Trophoblast cell (in vitro differentiated cells and primary cell): ENCODE results near the gene DCUN1D1.

Source experiments
- DNase-seq, 2 donors: peaks; one replicate each; pipeline ENCODE4 v3.0.0-alpha.2; 2016
- H2AFZ ChIP-seq: 2 replicates; pipeline ENCODE4 v1.6.1; 2013; ENCODE audit warnings: low read length, moderate library complexity, mild to moderate bottlenecking; ENCODE audit not compliant: insufficient read depth, poor library complexity
- H2AK5ac ChIP-seq: 2 replicates; pipeline ENCODE4 v1.6.1; 2013; ENCODE audit warnings: mild to moderate bottlenecking, low read length
- H2BK120ac ChIP-seq: 2 replicates; pipeline ENCODE4 v1.6.1; 2013; ENCODE audit warnings: low read length, mild to moderate bottlenecking, moderate library complexity; ENCODE audit not compliant: insufficient read depth, poor library complexity
- H2BK12ac ChIP-seq: 2 replicates; pipeline ENCODE4 v1.6.1; 2013; ENCODE audit warnings: mild to moderate bottlenecking, low read length, moderate library complexity
- H2BK5ac ChIP-seq: 2 replicates; pipeline ENCODE4 v1.6.1; 2013; ENCODE audit warnings: low read length, low read depth, moderate library complexity, mild to moderate bottlenecking; ENCODE audit not compliant: poor library complexity
- H3K14ac ChIP-seq: 2 replicates; pipeline ENCODE4 v1.6.1; 2013; ENCODE audit warnings: mild to moderate bottlenecking, low read length
- H3K18ac ChIP-seq: 2 replicates; pipeline ENCODE4 v1.6.1; 2013; ENCODE audit warnings: mild to moderate bottlenecking, low read length
- H3K23ac ChIP-seq: 2 replicates; pipeline ENCODE4 v1.6.1; 2013; ENCODE audit warnings: low read length
- H3K27ac ChIP-seq: 2 replicates; pipeline ENCODE4 v1.5.1; 2013; ENCODE audit warnings: low read depth, mild to moderate bottlenecking, inconsistent platforms, low read length, moderate library complexity
- H3K27me3 ChIP-seq: 2 replicates; pipeline ENCODE4 v1.6.1; 2013; ENCODE audit warnings: inconsistent platforms, mild to moderate bottlenecking, low read length, moderate library complexity; ENCODE audit not compliant: insufficient read depth
- H3K36me3 ChIP-seq, 2 experiments: 1 replicate in 1 of 2; 2 replicates in 1 of 2; pipeline ENCODE4 v1.6.1; 2013; ENCODE audit warnings: low read length in 2 of 2, mild to moderate bottlenecking in 2 of 2, moderate library complexity in 1 of 2; ENCODE audit not compliant: insufficient read depth in 2 of 2, control insufficient read depth in 1 of 2
- H3K4ac ChIP-seq: 2 replicates; pipeline ENCODE4 v1.6.1; 2013; ENCODE audit warnings: low read depth, mild to moderate bottlenecking, low read length, moderate library complexity
- H3K4me1 ChIP-seq, 2 experiments: 1 replicate in 1 of 2; 2 replicates in 1 of 2; pipeline ENCODE4 v1.6.1; 2013; ENCODE audit warnings: low read length in 2 of 2, mild to moderate bottlenecking in 2 of 2, moderate library complexity in 1 of 2; ENCODE audit not compliant: insufficient read depth in 2 of 2, control insufficient read depth in 1 of 2
- H3K4me2 ChIP-seq: 2 replicates; pipeline ENCODE4 v1.6.1; 2013; ENCODE audit warnings: inconsistent platforms, mild to moderate bottlenecking, low read length, moderate library complexity
- H3K4me3 ChIP-seq: 2 replicates; pipeline ENCODE4 v1.5.1; 2013; ENCODE audit warnings: mild to moderate bottlenecking, low read depth, low read length, inconsistent platforms
- H3K79me1 ChIP-seq: one replicate; pipeline ENCODE4 v1.6.1; 2013; ENCODE audit warnings: low read length
- H3K79me2 ChIP-seq: 2 replicates; pipeline ENCODE4 v1.6.1; 2013; ENCODE audit warnings: low read length, mild to moderate bottlenecking; ENCODE audit not compliant: control insufficient read depth, insufficient read depth, poor library complexity
- H3K9ac ChIP-seq: 2 replicates; pipeline ENCODE4 v1.6.1; 2013; ENCODE audit warnings: mild to moderate bottlenecking, low read length
- H3K9me3 ChIP-seq: 2 replicates; pipeline ENCODE4 v1.6.1; 2013; ENCODE audit warnings: low read depth, mild to moderate bottlenecking, control low read depth, inconsistent platforms, low read length; ENCODE audit not compliant: insufficient read depth
- H4K12ac ChIP-seq: 2 replicates; pipeline ENCODE4 v1.6.1; 2013; ENCODE audit warnings: low read depth, mild to moderate bottlenecking, low read length, moderate library complexity
- H4K8ac ChIP-seq: 2 replicates; pipeline ENCODE4 v1.6.1; 2013; ENCODE audit warnings: low read depth, mild to moderate bottlenecking, low read length, moderate library complexity
- H4K91ac ChIP-seq: one replicate; pipeline ENCODE4 v1.6.1; 2013; ENCODE audit warnings: low read depth, mild to moderate bottlenecking, low read length, moderate library complexity
- WGBS: extraction: QIAGEN DNeasy Blood & Tissue Kit; methylation state at CpG from one replicate; pipeline ENCODE4 v1.1.7; 2013; ENCODE audit warnings: missing lambda C conversion rate; ENCODE audit not compliant: insufficient read length, insufficient coverage; ENCODE audit errors: extremely low coverage; 5-methylcytosine and 5-hydroxymethylcytosine counted together

The DCUN1D1 gene

DNA sequence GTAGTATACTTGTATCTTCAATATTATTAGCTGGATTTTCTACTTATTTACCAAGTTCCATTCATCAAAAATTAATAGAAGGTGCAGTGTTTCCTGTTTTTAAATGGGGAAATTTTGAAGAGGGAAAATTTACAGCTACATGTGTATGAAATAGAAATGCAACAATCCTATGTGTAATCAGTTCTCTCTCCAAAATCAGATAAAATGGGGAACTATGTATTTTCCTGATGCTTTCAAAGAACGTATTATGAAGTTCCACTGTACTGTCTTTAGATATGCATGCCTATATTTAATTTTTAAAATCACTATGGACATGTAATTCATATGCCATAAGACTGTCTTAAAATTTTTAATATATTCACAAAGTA is 43.4 kb downstream of the DCUN1D1 start:
- Histone ChIP-seq H4K8ac (no peak overlapping the region), H3K27me3 (no peaks in the 10 kb centered on the region), H3K4me2 (no peak overlapping the region), H3K4me1 (no peaks in the 10 kb centered on the region), H3K79me2 (no peaks in the 10 kb centered on the region), H3K79me1 (no peaks in the 10 kb centered on the region), H3K14ac (no peak overlapping the region), H4K12ac (no peak overlapping the region), H3K23ac (no peak overlapping the region), H4K91ac (no peak overlapping the region), H2AK5ac (no peak overlapping the region), H3K4ac (no peak overlapping the region), H3K36me3 (no peaks in the 10 kb centered on the region), H3K9ac (no peak overlapping the region), H2AFZ (no peak overlapping the region), H2BK12ac (no peak overlapping the region), H3K18ac (no peak overlapping the region), H3K9me3 (no peaks in the 10 kb centered on the region), H2BK120ac (no peak overlapping the region), H3K4me3 (no peak overlapping the region), H3K27ac (no peak overlapping the region), H2BK5ac (no peak overlapping the region)
- WGBS = no CpG with 5 or more reads among the region's 1 CpG
- no peak for DNase-seq

DNA sequence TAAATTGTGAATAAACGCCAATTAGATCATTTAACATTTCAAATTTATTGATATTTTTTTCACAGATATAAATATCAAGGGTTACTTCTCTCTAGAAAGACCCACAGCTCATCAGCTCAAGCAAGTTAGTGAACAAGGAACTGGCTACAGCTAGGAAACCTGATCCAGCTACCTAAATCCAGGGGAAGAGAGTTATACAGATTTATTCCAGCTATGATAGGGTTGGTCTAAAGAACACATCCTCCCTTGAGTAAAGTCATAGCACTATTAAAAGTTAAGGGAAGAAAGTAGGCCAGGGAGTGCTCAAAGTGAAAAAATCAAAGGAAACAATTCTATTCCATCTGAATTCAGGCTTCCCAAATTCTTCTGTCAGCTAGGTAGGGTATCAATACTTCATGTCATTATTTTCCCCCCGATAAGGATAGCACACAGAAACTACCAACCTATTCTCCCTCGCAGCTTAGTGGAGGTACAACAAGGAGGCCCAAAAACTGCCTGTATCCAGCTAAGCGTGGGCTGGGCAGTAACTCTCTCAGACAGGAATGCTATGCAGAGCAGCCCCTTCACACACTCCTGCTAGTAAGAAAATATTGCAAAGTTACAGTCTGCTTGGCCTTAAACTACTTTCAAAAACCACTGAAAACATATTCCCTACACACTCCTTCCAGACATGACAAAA is 44.0 kb downstream of the DCUN1D1 start:
- Histone ChIP-seq H3K9ac (no peak overlapping the region), H3K79me2 (no peaks in the 10 kb centered on the region), H3K79me1 (no peaks in the 10 kb centered on the region), H3K4me1 (no peaks in the 10 kb centered on the region), H3K23ac (no peak overlapping the region), H3K14ac (no peak overlapping the region), H3K4ac (no peak overlapping the region), H2BK12ac (no peak overlapping the region), H4K12ac (no peak overlapping the region), H3K9me3 (no peaks in the 10 kb centered on the region), H3K36me3 (no peaks in the 10 kb centered on the region), H4K91ac (no peak overlapping the region), H4K8ac (no peak overlapping the region), H2BK5ac (no peak overlapping the region), H3K27me3 (no peaks in the 10 kb centered on the region), H2AFZ (no peak overlapping the region), H2AK5ac (no peak overlapping the region), H3K4me3 (no peak overlapping the region), H3K27ac (no peak overlapping the region), H3K4me2 (no peak overlapping the region), H3K18ac (no peak overlapping the region), H2BK120ac (no peak overlapping the region)
- DNase-seq = no peak
- WGBS = no CpG with 5 or more reads among the region's 4 CpGs

DNA sequence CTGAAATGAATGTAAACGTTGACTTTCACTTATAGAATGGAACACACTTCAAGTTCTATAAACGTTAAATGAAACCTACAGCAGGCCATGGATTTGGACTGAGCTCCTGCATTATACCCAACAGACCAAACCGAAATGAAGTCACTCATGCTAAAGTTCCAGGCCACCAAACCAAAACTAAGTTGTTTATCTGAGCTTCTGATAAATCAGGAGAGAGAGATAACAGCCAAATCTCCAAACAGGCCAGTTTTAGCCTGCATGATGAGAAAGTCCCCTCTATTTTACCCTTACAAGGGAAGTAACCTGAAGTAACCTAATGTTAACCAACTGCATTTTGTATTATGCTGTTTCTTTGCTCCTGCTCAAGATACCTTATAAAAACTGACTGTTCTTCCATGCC is 44.5 kb downstream of the DCUN1D1 start:
- Histone ChIP-seq H3K36me3 (no peaks in the 10 kb centered on the region), H3K9me3 (no peaks in the 10 kb centered on the region), H2BK12ac (no peak overlapping the region), H2AFZ (no peak overlapping the region), H3K23ac (no peak overlapping the region), H3K9ac (no peak overlapping the region), H3K4me1 (no peaks in the 10 kb centered on the region), H3K18ac (no peak overlapping the region), H4K91ac (no peak overlapping the region), H3K79me2 (no peaks in the 10 kb centered on the region), H3K4ac (no peak overlapping the region), H3K79me1 (no peaks in the 10 kb centered on the region), H4K12ac (no peak overlapping the region), H3K4me2 (no peak overlapping the region), H3K14ac (no peak overlapping the region), H4K8ac (no peak overlapping the region), H2BK5ac (no peak overlapping the region), H3K27me3 (no peaks in the 10 kb centered on the region), H3K4me3 (no peak overlapping the region), H2BK120ac (no peak overlapping the region), H2AK5ac (no peak overlapping the region), H3K27ac (no peak overlapping the region)
- WGBS = no CpG with 5 or more reads among the region's 3 CpGs
- DNase-seq = no peak

DNA sequence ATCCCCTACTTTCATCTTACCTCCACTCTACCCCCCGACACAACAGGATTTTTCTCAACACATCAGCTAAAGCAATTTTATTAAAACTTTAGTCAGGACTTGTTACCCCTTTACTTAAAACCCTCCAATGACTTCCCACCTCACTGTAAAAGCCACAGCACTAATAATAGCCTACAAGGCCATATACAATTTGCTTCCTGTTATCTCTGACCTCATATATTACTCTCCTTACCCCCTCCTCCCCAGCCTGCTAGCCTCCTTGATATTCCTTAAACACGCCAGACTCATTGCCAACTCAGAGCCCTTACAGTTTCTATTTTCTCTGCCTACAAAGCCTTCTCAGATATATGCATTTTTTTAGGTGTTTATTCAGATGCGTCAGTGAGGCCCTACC is 54.4 kb downstream of the DCUN1D1 start:
- WGBS = no CpG with 5 or more reads among the region's 3 CpGs
- H2BK120ac ChIP-seq = no peak overlapping the region
- no peaks in the 10 kb centered on the region for H3K79me1 ChIP-seq
- no peak overlapping the region for H4K12ac ChIP-seq
- H2BK12ac ChIP-seq = no peak overlapping the region
- H4K91ac ChIP-seq = no peak overlapping the region
- H2AFZ ChIP-seq = no peak overlapping the region
- H2AK5ac ChIP-seq = no peak overlapping the region
- H3K4me3 ChIP-seq = no peak overlapping the region
- no peak overlapping the region for H3K9ac ChIP-seq
- no peak overlapping the region for H3K4me2 ChIP-seq
- H3K79me2 ChIP-seq = no peaks in the 10 kb centered on the region
- no peak overlapping the region for H4K8ac ChIP-seq
- no peak for DNase-seq
- no peak overlapping the region for H3K4ac ChIP-seq
- H3K27ac ChIP-seq = no peak overlapping the region
- no peaks in the 10 kb centered on the region for H3K9me3 ChIP-seq
- no peak overlapping the region for H2BK5ac ChIP-seq
- no peaks in the 10 kb centered on the region for H3K4me1 ChIP-seq
- H3K14ac ChIP-seq = no peak overlapping the region
- H3K36me3 ChIP-seq = no peaks in the 10 kb centered on the region
- no peaks in the 10 kb centered on the region for H3K27me3 ChIP-seq
- H3K18ac ChIP-seq = no peak overlapping the region
- H3K23ac ChIP-seq = no peak overlapping the region
